GM21515 (cell line): ENCODE measurements around the gene ERCC1.

Experiments used
- ATAC-seq: cut with Tn5 transposase; IDR thresholded peaks from one replicate; pipeline ENCODE4 v1.9.1; 2021; ENCODE audit not compliant: unreplicated experiment

Gene ERCC1

DNA sequence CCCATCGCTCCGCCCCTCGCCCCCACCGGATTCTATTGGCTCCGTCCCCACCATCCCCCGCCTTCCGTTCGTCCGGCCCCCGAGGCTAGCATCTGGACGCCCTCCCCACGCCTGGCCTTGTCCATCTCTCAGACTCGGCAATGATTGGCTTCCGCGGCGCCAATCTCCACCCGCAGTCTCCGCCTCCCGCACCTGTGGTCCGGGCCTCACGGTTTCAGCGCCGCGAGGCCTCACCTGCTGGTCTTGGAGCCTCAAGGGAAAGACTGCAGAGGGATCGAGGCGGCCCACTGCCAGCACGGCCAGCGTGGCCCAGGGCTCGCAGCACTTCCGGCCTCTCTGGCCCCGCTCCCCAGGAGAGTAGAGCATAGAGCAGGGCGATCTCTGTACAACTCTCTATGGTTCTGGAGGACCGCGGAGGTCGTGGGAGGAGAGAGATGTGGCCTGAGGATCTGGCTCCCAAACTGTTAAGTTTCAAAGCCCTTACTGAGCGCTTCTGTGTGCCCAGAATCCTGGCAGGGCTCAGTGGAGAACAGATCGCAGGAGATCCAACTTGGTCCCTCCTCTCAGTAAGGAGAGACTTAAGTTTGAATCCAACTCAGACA lies at the start of gene ERCC1:
Gene ERCC1, minus strand, starts transcription at position 329 of the 602 bp plus-strand sequence. CDS start 543 bp downstream, outside the sequence.
- peak; percentile 57 for ATAC-seq

- no peak for ATAC-seq
Measured at GRCh38 chr19:45473367-45473681, 49.6 kb upstream of the ERCC1 start.

DNA sequence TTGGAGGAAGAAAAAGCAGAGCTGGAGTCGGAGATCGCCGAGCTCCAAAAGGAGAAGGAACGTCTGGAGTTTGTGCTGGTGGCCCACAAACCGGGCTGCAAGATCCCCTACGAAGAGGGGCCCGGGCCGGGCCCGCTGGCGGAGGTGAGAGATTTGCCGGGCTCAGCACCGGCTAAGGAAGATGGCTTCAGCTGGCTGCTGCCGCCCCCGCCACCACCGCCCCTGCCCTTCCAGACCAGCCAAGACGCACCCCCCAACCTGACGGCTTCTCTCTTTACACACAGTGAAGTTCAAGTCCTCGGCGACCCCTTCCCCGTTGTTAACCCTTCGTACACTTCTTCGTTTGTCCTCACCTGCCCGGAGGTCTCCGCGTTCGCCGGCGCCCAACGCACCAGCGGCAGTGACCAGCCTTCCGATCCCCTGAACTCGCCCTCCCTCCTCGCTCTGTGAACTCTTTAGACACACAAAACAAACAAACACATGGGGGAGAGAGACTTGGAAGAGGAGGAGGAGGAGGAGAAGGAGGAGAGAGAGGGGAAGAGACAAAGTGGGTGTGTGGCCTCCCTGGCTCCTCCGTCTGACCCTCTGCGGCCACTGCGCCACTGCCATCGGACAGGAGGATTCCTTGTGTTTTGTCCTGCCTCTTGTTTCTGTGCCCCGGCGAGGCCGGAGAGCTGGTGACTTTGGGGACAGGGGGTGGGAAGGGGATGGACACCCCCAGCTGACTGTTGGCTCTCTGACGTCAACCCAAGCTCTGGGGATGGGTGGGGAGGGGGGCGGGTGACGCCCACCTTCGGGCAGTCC lies 49.0 kb upstream of the ERCC1 start:
- ATAC-seq: no peak

DNA sequence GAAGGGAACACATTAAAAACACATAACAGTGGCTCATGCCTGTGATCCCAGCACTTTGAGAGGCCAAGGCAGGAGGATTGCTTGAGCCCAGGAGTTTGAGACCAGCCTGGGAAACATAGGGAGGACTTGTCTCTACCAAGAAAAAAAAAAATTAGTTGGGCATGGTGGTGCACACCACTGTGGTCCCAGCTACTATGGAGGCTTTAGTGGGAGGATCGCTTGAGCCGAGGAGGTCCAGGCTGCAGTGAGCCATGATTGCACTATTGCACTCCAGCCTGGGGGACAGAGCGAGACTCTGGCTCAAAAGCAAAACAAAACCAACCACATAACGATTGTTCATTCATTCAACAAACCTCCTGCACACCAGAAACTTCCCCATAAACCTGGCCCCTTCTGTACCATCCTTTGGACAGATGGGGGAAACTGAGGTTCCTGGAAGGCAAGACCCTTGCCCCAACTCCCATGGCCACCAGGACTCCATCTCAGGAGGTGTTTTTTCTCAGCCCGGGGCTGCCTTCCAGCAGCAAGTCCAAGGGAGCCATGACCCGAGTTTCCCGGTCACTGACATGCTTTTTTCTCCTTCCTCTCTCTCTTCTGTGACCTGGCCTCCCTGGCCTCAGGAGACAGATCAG lies 48.3 kb upstream of the ERCC1 start:
- ATAC-seq: no peak

DNA sequence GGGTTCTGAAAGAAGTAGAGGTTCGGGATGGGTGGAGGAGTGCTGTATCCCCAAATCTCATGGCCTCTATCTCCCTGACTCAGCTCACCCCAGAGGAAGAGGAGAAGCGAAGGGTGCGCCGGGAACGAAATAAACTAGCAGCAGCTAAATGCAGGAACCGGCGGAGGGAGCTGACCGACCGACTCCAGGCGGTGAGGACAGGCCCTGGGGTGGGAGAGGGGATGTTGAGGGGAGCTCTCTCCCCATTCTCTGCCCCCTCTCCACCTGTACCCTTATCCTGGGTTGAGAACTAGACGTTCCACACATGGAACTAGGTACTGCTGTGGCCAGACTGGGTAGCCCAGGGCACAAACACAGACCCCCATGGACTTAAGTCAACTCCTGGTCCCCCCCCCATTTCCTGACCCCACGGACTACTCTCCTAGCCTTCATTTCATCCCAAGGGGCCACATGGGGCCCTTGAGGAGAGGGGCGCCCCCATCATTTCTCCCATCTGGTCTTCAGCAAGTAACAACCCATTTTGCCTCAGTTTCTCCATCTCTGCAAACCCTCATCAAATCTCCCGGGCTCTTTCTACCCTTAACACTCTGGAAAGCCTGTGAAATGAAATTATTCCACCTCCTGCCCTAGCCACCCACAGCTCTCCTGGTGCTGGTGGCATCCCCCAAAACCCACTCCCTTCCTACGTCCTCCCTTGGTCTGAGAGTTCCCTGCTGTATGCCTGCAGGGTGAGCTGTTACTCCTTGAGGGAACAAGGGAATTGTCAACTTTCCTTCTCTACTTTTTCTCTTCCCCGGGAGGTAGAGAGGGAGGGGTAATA lies 47.6 kb upstream of the ERCC1 start:
- no peak for ATAC-seq

- no peak for ATAC-seq
Measured at GRCh38 chr19:45470762-45471081, 47.0 kb upstream of the ERCC1 start.

DNA sequence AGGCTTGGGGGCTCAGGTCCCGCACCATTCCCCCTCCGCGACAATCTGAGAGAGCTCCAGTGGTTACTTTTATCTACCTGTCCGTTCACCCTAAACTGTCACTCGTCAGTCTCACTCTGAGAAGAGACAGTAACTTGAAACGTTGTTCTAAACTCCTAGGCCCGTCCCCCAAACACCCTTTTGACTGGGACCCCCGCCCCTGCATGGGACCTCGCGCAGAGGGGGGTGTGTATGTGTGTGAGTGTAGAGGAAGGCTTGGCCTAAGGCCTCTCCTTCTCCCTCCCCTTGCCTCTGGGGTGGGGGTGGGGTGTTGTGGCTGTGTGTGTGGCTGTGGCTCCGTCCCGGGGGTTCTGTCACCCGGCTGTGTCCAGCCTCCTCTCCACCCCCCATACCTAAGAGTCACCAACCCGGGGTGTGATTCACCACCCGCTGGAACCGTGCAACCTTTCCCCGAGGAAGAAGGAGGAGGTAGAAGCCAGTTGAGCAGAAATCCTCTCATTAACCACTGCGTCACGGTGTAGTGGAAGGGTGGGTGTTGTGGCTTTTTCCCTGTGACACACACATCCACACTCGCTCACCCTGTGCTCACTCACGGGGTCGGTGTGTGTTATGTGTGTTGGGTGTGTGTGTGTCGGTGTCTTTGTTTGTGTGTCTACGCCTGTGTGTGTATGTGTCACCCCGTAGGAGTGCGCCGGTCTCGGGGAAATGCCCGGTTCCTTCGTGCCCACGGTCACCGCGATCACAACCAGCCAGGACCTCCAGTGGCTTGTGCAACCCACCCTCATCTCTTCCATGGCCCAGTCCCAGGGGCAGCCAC lies 46.4 kb upstream of the ERCC1 start:
- no peak for ATAC-seq

DNA sequence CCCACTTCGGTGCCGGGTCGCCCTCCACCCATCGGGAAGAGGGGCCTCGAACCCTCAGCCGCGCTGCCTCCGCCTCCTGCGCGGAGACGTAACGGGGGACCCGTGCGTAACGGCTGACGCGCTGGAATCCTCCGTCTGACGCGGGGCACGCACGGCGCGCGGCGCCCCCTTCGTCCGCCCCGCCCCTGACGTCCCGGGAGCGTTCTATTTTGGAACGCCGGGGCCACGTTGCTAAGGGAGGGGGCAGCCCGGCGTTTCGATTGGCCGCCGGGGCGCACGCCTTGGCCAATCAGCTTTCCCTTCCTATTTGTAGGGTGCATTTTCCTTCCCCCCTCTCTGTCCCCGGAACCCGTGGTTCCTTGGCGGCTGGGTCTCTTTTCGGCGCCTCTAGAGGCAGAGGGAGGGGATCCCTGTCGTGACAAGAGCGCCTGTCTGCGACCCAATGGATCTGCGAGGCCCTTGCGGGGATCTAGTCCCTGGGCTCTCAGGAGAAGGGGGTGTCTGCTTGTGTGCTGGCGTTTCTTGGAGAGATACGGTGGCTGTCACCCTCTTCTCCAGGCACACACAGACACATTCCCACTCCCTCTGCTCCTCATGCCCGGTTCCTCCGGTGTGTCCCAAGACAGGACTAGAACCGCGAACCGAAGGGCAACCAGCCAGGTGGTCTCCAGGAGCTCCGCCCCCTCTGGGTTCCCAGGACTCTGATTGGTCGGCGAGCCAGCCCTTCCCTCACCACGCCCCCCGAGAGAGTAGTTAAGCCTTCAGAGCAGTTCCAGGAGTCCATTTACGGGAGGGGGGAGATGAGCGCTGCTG lies 45.6 kb upstream of the ERCC1 start:
- ATAC-seq: peak; percentile 53

DNA sequence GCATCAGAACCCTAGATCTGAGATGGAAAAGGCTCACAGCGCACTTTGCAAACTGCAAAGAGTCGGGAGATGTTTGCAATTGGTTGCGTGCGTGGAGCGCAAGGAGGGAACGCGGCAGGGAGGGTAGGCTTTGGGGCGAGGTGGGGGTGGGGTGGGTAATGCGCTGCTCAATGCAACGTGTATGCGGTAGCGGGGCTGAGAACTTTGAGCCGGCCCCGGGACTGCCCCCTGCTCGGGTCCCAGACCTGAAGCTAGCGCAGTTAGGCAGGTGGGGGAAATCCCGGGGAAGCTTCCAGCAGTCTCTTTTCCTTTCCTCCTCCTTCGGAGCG lies 45.0 kb upstream of the ERCC1 start:
- ATAC-seq: no peak

DNA sequence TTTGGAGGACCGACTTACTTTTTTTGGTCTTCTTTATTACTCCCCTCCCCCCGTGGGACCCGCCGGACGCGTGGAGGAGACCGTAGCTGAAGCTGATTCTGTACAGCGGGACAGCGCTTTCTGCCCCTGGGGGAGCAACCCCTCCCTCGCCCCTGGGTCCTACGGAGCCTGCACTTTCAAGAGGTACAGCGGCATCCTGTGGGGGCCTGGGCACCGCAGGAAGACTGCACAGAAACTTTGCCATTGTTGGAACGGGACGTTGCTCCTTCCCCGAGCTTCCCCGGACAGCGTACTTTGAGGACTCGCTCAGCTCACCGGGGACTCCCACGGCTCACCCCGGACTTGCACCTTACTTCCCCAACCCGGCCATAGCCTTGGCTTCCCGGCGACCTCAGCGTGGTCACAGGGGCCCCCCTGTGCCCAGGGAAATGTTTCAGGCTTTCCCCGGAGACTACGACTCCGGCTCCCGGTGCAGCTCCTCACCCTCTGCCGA lies 44.5 kb upstream of the ERCC1 start:
- no peak for ATAC-seq

GRCh38 chr19:45467456-45468158 lies 43.9 kb upstream of the ERCC1 start, which contains the start of gene FOSB:
TSS of gene FOSB (plus strand) at chr19:45467996. CDS start at chr19:45468587, 591 bp downstream.
- peak; percentile 52 for ATAC-seq

DNA sequence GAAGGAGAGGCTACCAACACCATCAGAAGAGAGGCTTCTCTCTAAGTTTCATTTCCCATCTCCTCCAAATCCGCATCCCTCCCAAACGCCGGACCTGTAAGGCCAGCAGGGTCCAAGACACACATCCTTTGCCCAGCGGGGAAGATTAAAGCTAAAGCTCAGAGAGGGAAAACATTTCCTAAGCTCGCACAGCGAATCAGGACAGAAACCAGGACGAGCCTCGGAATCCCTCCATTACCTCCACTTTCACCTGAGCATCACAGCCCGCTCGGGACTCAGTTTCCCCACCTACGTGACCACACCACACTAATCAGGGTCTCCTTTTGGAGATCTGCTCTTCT lies 43.4 kb upstream of the ERCC1 start:
- ATAC-seq: no peak

GRCh38 chr19:45464852-45465441 lies 41.2 kb upstream of the ERCC1 start:
- ATAC-seq: no peak

- ATAC-seq: no peak
Measured at GRCh38 chr19:45464274-45464673, 40.6 kb upstream of the ERCC1 start.

GRCh38 chr19:45463241-45463640 lies 39.5 kb upstream of the ERCC1 start:
- no peak for ATAC-seq

DNA sequence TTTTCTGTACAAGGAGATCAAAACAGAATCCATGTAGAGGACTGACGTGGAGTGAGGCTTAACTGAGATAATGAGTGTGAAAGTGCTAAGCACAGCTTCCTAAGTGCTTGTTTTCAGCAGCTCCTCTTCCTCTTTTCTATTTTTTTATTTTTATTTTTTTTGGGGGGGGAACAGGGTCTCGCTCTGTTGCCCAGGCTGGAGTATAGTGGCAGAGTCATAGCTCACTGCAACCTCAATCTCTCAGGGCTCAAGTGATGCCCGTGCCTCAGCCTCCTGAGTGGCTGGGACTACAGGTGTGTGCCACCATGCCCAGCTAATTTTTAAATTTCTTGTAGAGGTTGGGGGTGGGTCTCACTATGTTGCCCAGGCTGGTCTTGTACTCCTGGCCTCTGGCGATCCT lies 38.5 kb upstream of the ERCC1 start:
- ATAC-seq: no peak

GRCh38 chr19:45460807-45461347 lies 37.2 kb upstream of the ERCC1 start:
- no peak for ATAC-seq

- no peak for ATAC-seq
Measured at GRCh38 chr19:45457776-45458175, 34.1 kb upstream of the ERCC1 start.

DNA sequence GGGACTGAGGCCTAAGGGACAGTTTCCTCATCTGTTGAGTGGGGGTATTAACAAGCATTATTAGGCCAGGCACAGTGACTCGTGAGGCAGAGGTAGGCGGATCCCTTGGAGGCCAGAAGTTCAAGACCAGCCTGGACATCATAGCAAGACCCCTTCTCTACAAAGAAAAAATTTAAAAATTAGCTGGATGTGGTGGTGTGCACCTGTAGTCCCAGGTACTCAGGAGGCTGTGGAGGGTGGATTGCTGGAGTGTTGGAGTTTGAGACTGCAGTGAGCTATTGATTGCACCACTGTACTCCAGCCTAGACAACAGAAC lies 32.7 kb upstream of the ERCC1 start:
- no peak for ATAC-seq
